Activated CD4-positive, alpha-beta T cell treated with anti-CD3 and anti-CD28 coated beads for 4 hours (primary cell): ENCODE measurements around the gene KCTD7.
"Not testable (repeated sequence)": the region's sequence is repeated elsewhere in the genome, so short reads cannot be mapped to it uniquely, and the experiment has no call there.

Experiments used
- DNase-seq, 2 donors: peaks; one replicate each; pipeline ENCODE4 v3.0.0-alpha.2; 2020

KCTD7 gene

GRCh38 chr7:66619341-66619948 is 9.2 kb upstream of the KCTD7 start:
- not testable (repeated sequence) for DNase-seq

DNA sequence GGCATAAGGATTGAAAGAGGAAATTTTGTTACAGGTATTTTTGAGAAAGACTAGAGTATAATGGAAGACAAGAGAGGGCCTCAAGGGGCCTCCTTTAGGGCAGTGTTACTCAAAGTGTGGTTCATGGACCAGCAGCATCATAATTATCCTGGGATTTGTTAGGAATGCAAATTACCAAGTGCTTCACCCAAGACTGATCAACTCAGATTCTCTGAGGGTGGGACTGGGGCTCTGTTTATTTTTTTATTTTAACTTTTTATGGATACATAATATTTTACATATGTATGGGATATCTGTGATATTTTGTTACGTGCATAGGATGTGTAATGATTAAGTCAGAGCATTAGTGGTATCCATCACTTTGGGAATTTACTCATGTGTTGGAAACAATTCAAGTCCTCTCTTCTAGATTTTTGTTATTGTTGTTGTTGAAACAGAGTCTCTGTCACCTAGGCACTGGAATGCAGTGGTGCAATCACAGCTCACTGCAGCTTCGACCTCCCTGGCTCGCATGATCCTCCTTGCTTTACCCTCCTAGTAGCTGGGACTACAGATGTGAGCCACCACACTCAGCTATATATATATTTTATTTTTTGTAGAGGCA is 2.2 kb upstream of the KCTD7 start:
- no peak for DNase-seq

GRCh38 chr7:66627151-66627681 is 1.5 kb upstream of the KCTD7 start:
- no peak for DNase-seq

- no peak for DNase-seq
Observed at GRCh38 chr7:66627881-66628360, 760 bp upstream of the KCTD7 start.

GRCh38 chr7:66629222-66630062 is 761 bp downstream of the KCTD7 start:
- DNase-seq, result peak; percentile 30 to 46

DNA sequence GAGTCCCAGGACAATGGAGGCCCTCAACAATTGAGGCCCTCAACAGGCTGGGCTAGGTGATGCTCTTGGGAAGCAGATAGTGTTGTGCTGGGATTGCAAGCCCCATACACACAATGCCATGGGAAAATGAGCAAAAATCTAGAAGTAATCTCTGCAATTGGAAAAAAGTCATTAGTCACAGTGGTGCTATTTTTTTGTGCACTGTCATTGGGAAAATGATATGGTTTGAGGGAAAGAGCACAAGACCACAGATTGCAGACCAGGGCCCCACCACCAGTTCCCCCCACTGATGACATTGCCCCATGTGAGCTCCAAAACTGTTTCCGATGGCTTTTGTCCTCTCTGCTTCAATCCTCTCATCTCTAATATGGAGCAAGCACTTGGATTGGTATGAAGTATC is 1.9 kb downstream of the KCTD7 start:
- DNase-seq, result no peak

DNA sequence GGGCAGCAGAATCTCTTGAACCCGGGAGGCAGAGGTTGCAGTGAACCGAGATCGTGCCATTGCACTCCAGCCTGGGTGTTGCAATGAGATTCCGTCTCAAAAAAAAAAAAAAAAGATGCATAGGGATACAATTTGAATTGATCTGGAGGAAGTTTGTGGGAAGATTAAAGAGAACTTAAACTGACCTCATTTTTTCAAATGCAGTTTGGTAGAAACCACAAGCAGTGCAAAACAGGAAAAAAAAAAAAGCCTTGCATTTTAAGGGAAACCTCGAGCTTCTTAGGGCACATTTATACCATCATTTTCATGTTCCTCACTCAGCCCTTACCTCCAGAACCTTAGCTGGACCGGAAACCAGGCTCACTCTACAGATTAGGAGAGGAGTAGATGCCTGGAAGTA is 2.8 kb downstream of the KCTD7 start:
- no peak for DNase-seq

- no peak for DNase-seq
Observed at GRCh38 chr7:66634816-66635215, 6.1 kb downstream of the KCTD7 start.

DNA sequence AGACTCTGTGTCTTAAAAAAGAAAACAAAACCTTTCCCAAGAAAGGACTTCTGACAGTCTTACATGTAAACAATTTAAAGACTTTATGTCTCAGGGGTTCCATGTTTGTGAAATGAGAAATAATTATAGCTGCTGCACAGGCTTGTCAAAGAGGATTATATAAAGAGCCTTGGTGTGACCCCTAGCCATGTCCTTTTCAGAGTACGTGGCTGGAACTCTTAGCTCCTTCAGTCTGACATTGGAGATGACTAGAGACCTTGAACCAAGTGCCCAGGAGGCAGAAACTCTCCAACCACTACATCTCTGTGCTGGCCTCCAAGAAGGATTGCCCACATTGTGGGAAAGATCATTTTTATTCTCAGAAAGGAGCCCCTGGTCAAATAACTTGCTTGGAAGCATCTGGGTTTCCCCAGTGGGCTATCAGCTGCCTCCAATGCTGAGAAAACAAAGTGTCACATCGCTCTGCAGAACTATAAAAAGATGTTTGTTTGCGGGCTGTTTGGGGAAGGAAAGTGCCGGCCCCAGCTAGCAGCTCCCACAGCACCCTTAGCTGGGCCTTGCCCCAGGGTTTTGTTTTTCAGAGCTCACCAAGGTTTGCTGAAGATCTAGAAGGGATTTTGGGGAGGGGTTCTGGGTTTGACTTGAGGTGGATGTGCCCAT is 6.8 kb downstream of the KCTD7 start:
- DNase-seq, result not testable (repeated sequence)

- DNase-seq, result peak in 1 of 2 donors; percentile 10
Observed at GRCh38 chr7:66635982-66636546, 7.4 kb downstream of the KCTD7 start.

DNA sequence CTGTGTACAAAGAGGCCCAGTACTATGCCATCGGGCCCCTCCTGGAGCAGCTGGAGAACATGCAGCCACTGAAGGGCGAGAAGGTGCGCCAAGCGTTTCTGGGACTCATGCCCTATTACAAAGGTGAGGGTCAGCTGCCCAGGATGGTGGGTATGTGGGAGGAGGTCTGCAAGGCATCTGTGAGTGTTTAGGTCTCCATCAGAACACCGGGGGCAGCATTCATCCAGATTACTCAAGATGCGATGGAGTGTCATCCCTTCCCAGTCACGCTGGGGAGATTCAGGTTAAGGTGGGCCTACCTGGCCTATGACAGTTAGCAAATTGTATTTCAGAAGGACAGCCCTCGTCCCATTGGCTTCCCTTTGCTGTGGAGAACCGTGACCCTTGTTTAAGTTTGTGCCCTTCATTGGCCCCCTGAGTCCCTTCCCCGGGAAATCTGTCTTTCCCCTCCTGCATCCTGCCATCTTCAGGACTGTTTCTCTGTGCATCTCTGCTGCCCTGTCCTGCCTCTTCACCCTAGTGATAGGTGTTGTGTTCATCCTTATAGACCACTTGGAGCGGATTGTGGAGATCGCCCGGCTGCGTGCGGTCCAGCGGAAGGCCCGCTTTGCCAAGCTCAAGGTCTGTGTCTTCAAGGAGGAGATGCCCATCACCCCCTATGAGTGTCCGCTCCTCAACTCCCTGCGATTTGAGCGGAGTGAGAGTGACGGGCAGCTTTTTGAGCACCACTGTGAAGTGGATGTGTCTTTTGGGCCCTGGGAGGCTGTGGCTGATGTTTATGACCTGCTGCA is 9.8 kb downstream of the KCTD7 start:
- no peak for DNase-seq

- no peak for DNase-seq
Observed at GRCh38 chr7:66639773-66640172, 11.1 kb downstream of the KCTD7 start.

DNA sequence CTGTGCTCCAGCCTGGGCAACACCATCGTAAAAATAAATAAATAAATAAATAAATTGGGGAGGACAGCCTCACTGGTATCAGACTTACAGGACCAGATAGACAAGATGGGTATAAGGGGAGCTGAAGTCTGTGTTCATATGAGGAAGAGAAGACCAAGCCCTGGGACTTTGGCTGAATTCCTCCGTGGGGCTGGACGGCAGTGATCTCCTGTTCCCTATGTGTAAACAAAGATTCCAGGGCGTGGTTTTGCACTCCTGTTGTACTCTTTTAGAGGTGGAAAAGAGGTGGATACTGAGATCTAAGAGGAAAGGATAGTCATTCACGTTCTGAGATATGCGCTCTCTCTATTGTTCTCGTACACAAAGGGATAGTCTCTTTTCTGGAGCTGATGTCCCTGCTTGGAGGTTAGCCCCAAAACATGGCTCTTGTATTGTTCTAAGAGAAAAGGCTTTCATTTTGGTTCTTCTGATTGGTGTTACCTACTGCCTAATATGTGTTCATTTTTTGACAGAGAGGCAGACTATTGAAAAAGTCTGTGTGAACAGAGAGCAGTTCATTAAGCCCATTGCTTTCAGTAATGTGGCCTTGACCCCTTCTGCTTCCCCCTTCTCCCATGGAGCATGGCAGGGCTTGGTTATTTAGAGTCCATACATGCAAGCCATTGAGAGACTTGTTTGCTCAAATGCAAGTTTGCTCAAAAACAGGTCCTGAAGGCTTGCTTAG is 12.3 kb downstream of the KCTD7 start:
- DNase-seq, result no peak

- DNase-seq, result no peak
Observed at GRCh38 chr7:66641526-66641871, 12.8 kb downstream of the KCTD7 start.

DNA sequence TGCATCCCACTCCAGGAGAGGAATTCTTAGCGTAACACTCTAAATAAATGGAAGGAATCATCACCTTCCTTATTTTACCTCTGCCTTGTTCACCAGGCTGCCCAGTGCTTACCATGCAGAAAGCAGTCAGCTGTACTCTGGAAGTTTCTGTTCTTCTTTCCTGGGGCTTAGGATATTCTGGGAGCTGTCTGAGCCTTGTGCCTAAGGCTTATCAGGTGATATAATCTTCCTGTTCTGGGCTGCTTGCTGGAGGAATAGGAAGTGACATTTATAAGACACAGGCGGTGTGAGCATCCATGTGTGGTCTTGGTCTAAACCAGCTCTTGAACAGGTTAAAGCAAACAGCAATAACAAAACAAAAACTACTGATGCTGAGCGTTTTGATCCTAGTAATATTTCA is 13.5 kb downstream of the KCTD7 start:
- no peak for DNase-seq

DNA sequence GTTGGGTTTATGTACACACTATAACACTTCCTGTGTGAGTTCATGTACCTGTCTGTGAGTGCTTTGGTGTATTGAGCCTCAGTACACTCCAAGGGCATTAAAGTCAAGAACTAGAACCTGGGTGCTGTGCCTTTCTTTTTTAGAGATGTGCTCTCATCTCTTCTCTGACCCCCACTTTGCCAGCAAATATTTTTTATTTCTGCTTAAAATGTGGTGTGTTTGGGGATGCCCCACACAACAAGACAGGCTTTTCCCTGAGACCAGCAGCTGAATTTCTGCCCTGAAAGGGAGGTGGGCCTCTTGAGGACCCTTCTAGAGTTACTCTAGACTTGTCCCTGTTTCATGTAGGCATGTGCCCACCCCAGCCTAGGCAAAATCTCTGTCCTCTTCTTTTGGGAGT is 14.3 kb downstream of the KCTD7 start:
- DNase-seq, result no peak

- DNase-seq, result no peak
Observed at GRCh38 chr7:66643395-66643794, 14.7 kb downstream of the KCTD7 start.

DNA sequence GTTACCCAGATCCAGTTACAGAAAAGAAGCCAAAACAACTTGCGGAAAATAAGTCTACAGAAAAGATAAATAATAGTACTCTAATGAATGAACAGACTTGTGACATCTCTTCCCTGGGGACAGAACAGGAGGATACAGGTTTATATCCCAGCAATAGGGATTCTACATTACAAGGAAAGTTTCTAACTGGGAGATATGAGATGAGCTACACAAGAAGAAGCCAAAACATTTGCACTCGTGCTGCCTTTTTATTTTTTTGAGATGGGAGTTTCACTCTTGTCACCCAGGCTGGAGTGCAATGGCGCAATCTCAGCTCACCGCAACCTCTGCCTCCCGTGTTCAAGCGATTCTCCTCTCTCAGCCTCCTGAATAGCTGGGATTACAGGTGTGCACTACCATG is 22.3 kb downstream of the KCTD7 start:
- DNase-seq, result not testable (repeated sequence)

- not testable (repeated sequence) for DNase-seq
Observed at GRCh38 chr7:66653719-66654274, 25.1 kb downstream of the KCTD7 start.

DNA sequence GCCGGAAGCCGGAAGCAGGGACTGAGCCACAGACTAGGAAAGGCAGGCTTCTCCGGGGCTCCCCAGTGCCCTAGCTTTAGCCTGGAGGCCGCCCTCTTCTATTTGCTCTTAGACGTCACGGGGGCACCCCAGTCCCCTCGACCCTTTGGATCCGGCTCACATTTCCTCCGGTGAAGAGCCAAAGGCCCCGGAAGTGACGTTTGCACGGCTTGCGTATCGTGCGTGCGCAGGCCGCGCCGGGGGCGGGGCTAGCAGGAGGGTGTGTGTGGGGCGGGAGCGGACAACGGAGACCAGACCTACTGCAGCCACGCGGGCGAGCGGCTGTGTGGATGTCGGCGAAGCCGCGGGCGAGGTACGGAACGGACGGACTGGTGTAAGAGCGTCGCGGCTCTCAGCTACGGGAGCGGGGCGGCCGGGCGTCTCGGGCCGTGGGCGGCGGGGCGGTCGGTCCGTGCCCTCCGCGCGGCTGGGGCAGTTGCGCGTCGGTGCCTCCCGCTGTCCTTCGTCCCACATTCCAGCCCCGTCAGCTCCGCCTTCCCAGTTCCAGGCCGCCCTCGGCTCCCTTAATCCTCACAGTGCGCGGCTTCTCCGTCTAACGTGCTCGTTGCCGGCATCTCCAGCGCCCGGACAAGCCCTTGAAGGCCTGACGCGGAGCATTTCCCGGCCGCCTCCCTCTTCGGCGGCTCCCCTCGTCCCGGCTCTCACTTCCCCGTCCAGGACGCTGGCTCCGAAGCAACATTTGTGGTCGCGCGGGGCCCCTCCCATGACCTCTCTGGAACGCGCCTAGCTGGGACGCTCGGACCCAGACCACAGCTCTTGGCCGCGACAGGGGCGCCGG is 25.8 kb downstream of the KCTD7 start:
- peak; percentile 96 for DNase-seq
